ENCODE data around the gene CCDC179. TPM values are rescaled to one million over a fixed set of nuclear protein-coding genes. Genes with fewer than 3 reads are reported as not detected.

The CCDC179 gene
- total and polyA plus RNA-seq, 9 of the 15 experiments (the other 6 are each of a cell fraction or from before 2014, with no cell fraction given): not detected

DNA sequence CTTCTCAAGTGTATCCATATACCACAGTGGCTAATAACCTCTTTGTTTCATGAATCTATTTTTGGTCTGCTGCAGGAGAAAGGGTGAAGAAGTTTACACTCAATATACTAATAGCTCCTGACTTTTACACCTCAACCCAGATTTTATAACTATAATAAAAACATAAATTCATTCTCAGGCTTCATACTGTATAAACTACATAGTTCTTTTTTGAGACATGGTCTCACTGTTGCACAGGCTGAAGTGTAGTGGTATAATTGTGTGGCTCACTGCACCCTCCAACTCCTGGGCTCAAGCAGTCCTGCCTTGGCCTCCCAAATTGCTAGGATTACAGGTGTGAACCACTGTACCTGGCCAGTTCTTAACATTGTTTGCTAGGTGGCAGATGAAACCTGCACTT lies 17.8 kb upstream of the CCDC179 start:
- BruUV-seq (replicated peaks): no TSS peak
- FAIRE-seq (no peak), ATAC-seq (no peak), DNase-seq (ENCODE audit: extremely low read depth in 1 of 4, low spot score in 3 of 4) (no peak)
- Histone ChIP-seq H3K9ac (ENCODE audit: insufficient read depth in 1 of 2, low read depth in 2 of 2, low read length in 2 of 2) (no peak overlapping the region), H3K79me2 (ENCODE audit: control insufficient read depth, insufficient read depth, low read length) (no peaks in the 10 kb centered on the region), H3K36me3 (ENCODE audit: control insufficient read depth, insufficient read depth, low read length) (no peaks in the 10 kb centered on the region), H3K27me3 (ENCODE audit: control insufficient read depth in 2 of 2, insufficient read depth in 2 of 2, low read length in 2 of 2) (no peaks in the 10 kb centered on the region), H3K4me3 (no peak overlapping the region), H3K4me1 (replicated peaks in 1 of 2; ENCODE audit: control insufficient read depth in 2 of 2, insufficient read depth in 2 of 2, low read length in 2 of 2) (no peaks in the 10 kb centered on the region), H3K9me1 (ENCODE audit: control insufficient read depth, insufficient read depth, low read length) (no peaks in the 10 kb centered on the region), H3K9me3 (replicated peaks; ENCODE audit: control insufficient read depth, insufficient read depth, low read depth, low read length) (no peaks in the 10 kb centered on the region), H2AFZ (ENCODE audit: low read depth, low read length) (no peak overlapping the region), H3K4me2 (ENCODE audit: insufficient read depth, low read length) (no peak overlapping the region), H4K20me1 (replicated peaks; ENCODE audit: control insufficient read depth, insufficient read depth, low read length) (no peaks in the 10 kb centered on the region), H3K27ac (ENCODE audit: extremely low read depth, low read depth, low read length) (no peak overlapping the region)
- CTCF ChIA-PET (ENCODE audit: low intra/inter-chr PET ratio): interaction anchor here (0.6 kb wide), 1 partner anchor 876 kb away, joined by 3 read pairs; no protein-coding TSS in a partner anchor
- intact Hi-C loops (cut with micrococcal nuclease) (no loop called here), in situ Hi-C loops (cut with MboI) (no loop called here)
- TF ChIP-seq, protein P1, sequence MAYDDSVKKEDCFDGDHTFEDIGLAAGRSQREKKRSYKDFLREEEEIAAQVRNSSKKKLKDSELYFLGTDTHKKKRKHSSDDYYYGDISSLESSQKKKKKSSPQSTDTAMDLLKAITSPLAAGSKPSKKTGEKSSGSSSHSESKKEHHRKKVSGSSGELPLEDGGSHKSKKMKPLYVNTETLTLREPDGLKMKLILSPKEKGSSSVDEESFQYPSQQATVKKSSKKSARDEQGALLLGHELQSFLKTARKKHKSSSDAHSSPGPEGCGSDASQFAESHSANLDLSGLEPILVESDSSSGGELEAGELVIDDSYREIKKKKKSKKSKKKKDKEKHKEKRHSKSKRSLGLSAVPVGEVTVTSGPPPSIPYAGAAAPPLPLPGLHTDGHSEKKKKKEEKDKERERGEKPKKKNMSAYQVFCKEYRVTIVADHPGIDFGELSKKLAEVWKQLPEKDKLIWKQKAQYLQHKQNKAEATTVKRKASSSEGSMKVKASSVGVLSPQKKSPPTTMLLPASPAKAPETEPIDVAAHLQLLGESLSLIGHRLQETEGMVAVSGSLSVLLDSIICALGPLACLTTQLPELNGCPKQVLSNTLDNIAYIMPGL (CRISPR knock-in tag; IDR thresholded peaks at IDR 0.05): no peak
- TF ChIP-seq, protein P2, sequence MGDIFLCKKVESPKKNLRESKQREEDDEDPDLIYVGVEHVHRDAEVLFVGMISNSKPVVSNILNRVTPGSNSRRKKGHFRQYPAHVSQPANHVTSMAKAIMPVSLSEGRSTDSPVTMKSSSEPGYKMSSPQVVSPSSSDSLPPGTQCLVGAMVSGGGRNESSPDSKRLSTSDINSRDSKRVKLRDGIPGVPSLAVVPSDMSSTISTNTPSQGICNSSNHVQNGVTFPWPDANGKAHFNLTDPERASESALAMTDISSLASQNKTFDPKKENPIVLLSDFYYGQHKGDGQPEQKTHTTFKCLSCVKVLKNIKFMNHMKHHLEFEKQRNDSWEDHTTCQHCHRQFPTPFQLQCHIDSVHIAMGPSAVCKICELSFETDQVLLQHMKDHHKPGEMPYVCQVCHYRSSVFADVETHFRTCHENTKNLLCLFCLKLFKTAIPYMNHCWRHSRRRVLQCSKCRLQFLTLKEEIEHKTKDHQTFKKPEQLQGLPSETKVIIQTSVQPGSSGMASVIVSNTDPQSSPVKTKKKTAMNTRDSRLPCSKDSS (IDR thresholded peaks at IDR 0.05; ENCODE audit: low read depth, partially characterized antibody): no peak
- TF ChIP-seq ZNF134 (CRISPR knock-in tag; conservative IDR thresholded peaks at IDR 0.05): no peak
- no peak for TF ChIP-seq ZNF778 (CRISPR knock-in tag; IDR thresholded peaks at IDR 0.05)
- no peak for TF ChIP-seq CEBPG (CRISPR knock-in tag; IDR thresholded peaks at IDR 0.05)
- TF ChIP-seq CEBPG (tag; conservative IDR thresholded peaks at IDR 0.05 in 1 of 2, IDR thresholded peaks at IDR 0.05 in 1 of 2): no peak
- no peak for TF ChIP-seq POLR2G (IDR thresholded peaks at IDR 0.05; ENCODE audit: low read depth, low read length)
- TF ChIP-seq, protein P3, sequence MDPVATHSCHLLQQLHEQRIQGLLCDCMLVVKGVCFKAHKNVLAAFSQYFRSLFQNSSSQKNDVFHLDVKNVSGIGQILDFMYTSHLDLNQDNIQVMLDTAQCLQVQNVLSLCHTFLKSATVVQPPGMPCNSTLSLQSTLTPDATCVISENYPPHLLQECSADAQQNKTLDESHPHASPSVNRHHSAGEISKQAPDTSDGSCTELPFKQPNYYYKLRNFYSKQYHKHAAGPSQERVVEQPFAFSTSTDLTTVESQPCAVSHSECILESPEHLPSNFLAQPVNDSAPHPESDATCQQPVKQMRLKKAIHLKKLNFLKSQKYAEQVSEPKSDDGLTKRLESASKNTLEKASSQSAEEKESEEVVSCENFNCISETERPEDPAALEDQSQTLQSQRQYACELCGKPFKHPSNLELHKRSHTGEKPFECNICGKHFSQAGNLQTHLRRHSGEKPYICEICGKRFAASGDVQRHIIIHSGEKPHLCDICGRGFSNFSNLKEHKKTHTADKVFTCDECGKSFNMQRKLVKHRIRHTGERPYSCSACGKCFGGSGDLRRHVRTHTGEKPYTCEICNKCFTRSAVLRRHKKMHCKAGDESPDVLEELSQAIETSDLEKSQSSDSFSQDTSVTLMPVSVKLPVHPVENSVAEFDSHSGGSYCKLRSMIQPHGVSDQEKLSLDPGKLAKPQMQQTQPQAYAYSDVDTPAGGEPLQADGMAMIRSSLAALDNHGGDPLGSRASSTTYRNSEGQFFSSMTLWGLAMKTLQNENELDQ (CRISPR knock-in tag; IDR thresholded peaks at IDR 0.05; ENCODE audit: borderline replicate concordance): no peak
- no peak for TF ChIP-seq NCOA6 (IDR thresholded peaks at IDR 0.05)
- no peak for TF ChIP-seq ZNF717 (CRISPR knock-in tag; IDR thresholded peaks at IDR 0.05)
- POLR2A ChIA-PET: no interaction called here
